Esophagus squamous epithelium (tissue), 4 donors: Measurements from ENCODE around the gene TRIP10.

Source experiments
- POLR2A ChIP-seq, 4 donors: fragments of 450-650 bp; IDR thresholded peaks; one replicate each; pipeline ENCODE4 v1.6.1; 2017; ENCODE audit warnings: antibody characterized with exemption in 4 of 4, mild to moderate bottlenecking in 4 of 4, moderate library complexity in 3 of 4
- TF ChIP-seq, protein P1 (sequence below), 6 experiments: fragments of 450-650 bp in 4 of 6; fragments of 200-600 bp in 2 of 6; sonication (generic) in 2 of 6; IDR thresholded peaks; one replicate each; pipeline ENCODE4 v1.5.1; 2016 to 2019; ENCODE audit warnings: antibody characterized with exemption in 6 of 6, mild to moderate bottlenecking in 4 of 6, moderate library complexity in 4 of 6

DNA sequence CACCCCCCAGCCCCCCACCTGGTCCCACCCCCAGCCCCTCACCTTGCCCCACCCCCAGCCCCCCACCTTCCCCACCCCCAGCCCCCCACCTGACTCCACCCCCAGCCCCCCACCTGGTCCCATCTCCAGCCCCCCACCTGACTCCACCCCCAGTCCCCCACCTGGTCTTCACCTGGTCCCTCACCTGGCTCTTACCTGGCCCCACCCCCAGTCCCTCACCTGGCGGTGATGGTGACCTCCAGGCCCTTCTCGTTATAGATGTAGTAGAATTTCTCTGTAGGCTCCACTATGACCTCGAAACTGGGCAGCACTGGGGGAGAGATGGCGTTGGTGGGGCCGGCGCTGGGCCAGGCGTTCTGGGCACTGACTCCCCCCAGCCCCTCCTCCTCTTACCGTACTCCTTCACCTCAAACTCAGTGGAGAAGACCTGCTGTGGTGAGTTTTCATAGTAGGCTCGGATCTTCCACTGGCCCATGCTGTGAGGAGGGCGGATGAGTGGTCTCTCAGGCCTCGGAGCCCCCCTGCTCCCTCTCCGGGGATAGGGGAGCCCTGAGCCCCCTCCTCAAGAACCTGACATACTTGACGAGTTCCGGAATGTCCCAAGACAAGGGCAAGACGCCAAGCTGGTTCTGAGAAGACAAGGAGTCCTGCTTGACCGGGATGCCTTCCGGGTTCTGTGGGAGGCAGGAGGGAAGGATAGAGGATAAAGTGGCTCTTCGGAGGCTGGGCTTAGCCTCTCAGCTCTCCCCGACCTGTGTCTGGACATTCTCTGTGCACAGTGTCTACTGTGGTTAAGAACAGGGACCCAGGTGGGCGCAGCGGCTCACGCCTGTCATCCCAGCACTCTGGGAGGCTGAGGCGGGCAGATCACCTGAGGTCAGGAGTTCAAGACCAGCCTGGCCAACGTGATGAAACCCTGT lies 25.4 kb upstream of the TRIP10 start:
- TF ChIP-seq, protein P1, sequence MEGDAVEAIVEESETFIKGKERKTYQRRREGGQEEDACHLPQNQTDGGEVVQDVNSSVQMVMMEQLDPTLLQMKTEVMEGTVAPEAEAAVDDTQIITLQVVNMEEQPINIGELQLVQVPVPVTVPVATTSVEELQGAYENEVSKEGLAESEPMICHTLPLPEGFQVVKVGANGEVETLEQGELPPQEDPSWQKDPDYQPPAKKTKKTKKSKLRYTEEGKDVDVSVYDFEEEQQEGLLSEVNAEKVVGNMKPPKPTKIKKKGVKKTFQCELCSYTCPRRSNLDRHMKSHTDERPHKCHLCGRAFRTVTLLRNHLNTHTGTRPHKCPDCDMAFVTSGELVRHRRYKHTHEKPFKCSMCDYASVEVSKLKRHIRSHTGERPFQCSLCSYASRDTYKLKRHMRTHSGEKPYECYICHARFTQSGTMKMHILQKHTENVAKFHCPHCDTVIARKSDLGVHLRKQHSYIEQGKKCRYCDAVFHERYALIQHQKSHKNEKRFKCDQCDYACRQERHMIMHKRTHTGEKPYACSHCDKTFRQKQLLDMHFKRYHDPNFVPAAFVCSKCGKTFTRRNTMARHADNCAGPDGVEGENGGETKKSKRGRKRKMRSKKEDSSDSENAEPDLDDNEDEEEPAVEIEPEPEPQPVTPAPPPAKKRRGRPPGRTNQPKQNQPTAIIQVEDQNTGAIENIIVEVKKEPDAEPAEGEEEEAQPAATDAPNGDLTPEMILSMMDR (IDR thresholded peaks at IDR 0.05), result no peak
- TF ChIP-seq POLR2A (IDR thresholded peaks at IDR 0.05), result no peak
